ENCODE measurements around the gene PHACTR1.

- TF ChIP-seq EZH2 (IDR thresholded peaks at IDR 0.05) (no peak), POLR2AphosphoS5 (IDR thresholded peaks at IDR 0.05; ENCODE audit: borderline replicate concordance, low read depth, low read length) (no peak), FOXP2 (optimal IDR thresholded peaks at IDR 0.05; ENCODE audit: control extremely low read depth, extremely low read length, insufficient read depth) (no peak)
Measured at GRCh38 chr6:13189710-13190109, 473.1 kb downstream of the PHACTR1 start.

All from SK-N-MC (cell line).